PC-3 (cell line): Measurements from ENCODE around the gene MTCL1.

Source experiments
- EZH2phosphoT487 ChIP-seq: fragments of 300-600 bp; sonication (generic); IDR thresholded peaks from 2 replicates; pipeline ENCODE4 v1.6.1; 2018; ENCODE audit warnings: mild to moderate bottlenecking, antibody characterized with exemption, low read length, borderline replicate concordance
- TF ChIP-seq, protein P1 (sequence below): fragments of 300-600 bp; sonication (generic); conservative IDR thresholded peaks from 2 replicates; pipeline ENCODE4 v1.5.1; 2017; ENCODE audit warnings: antibody characterized with exemption, low read depth, mild to moderate bottlenecking, low read length

- TF ChIP-seq, protein P1, sequence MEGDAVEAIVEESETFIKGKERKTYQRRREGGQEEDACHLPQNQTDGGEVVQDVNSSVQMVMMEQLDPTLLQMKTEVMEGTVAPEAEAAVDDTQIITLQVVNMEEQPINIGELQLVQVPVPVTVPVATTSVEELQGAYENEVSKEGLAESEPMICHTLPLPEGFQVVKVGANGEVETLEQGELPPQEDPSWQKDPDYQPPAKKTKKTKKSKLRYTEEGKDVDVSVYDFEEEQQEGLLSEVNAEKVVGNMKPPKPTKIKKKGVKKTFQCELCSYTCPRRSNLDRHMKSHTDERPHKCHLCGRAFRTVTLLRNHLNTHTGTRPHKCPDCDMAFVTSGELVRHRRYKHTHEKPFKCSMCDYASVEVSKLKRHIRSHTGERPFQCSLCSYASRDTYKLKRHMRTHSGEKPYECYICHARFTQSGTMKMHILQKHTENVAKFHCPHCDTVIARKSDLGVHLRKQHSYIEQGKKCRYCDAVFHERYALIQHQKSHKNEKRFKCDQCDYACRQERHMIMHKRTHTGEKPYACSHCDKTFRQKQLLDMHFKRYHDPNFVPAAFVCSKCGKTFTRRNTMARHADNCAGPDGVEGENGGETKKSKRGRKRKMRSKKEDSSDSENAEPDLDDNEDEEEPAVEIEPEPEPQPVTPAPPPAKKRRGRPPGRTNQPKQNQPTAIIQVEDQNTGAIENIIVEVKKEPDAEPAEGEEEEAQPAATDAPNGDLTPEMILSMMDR: no peak
- no peak for TF ChIP-seq EZH2phosphoT487
These were observed 175.7 kb downstream of the MTCL1 start for GRCh38 chr18:8881103-8881502.
